PFSK-1 (cell line): ENCODE measurements around the gene TYMP.

Experiments used
- FOXP2 ChIP-seq: optimal IDR thresholded peaks from 2 replicates; pipeline ENCODE3; 2011; ENCODE audit warnings: borderline replicate concordance, control low read depth, inconsistent platforms; ENCODE audit not compliant: insufficient read depth; ENCODE audit errors: extremely low read length, extremely low read depth
- POLR2AphosphoS5 ChIP-seq: IDR thresholded peaks from 2 replicates; pipeline ENCODE4 v1.6.1; 2012; ENCODE audit warnings: low read depth, mild to moderate bottlenecking, control low read depth, low read length, moderate library complexity
- SIN3A ChIP-seq: IDR thresholded peaks from 2 replicates; pipeline ENCODE4 v1.6.1; 2012; ENCODE audit warnings: mild to moderate bottlenecking, low read length, moderate library complexity, borderline replicate concordance; ENCODE audit not compliant: insufficient read depth
- TAF1 ChIP-seq: IDR thresholded peaks from 2 replicates; pipeline ENCODE4 v1.6.1; 2012; ENCODE audit warnings: low read length, control low read depth, borderline replicate concordance; ENCODE audit not compliant: insufficient read depth
- TF ChIP-seq, protein P1 (sequence below), 2 experiments: IDR thresholded peaks; 2 replicates each; pipeline versions ENCODE4 v1.6.1 to v1.8.0; 2011 to 2012; ENCODE audit warnings: low read depth in 2 of 2, low read length in 2 of 2, control low read depth in 1 of 2, inconsistent platforms in 1 of 2, mild to moderate bottlenecking in 1 of 2, moderate library complexity in 1 of 2; ENCODE audit not compliant: insufficient read depth in 1 of 2

The TYMP gene

GRCh38 chr22:50540381-50540780, 10.6 kb upstream of the TYMP start:
- TF ChIP-seq SIN3A: no peak
- TF ChIP-seq, protein P1, sequence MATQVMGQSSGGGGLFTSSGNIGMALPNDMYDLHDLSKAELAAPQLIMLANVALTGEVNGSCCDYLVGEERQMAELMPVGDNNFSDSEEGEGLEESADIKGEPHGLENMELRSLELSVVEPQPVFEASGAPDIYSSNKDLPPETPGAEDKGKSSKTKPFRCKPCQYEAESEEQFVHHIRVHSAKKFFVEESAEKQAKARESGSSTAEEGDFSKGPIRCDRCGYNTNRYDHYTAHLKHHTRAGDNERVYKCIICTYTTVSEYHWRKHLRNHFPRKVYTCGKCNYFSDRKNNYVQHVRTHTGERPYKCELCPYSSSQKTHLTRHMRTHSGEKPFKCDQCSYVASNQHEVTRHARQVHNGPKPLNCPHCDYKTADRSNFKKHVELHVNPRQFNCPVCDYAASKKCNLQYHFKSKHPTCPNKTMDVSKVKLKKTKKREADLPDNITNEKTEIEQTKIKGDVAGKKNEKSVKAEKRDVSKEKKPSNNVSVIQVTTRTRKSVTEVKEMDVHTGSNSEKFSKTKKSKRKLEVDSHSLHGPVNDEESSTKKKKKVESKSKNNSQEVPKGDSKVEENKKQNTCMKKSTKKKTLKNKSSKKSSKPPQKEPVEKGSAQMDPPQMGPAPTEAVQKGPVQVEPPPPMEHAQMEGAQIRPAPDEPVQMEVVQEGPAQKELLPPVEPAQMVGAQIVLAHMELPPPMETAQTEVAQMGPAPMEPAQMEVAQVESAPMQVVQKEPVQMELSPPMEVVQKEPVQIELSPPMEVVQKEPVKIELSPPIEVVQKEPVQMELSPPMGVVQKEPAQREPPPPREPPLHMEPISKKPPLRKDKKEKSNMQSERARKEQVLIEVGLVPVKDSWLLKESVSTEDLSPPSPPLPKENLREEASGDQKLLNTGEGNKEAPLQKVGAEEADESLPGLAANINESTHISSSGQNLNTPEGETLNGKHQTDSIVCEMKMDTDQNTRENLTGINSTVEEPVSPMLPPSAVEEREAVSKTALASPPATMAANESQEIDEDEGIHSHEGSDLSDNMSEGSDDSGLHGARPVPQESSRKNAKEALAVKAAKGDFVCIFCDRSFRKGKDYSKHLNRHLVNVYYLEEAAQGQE (IDR thresholded peaks at IDR 0.05; ENCODE audit: insufficient read depth in 1 of 2, low read depth in 2 of 2, low read length in 2 of 2): no peak

DNA sequence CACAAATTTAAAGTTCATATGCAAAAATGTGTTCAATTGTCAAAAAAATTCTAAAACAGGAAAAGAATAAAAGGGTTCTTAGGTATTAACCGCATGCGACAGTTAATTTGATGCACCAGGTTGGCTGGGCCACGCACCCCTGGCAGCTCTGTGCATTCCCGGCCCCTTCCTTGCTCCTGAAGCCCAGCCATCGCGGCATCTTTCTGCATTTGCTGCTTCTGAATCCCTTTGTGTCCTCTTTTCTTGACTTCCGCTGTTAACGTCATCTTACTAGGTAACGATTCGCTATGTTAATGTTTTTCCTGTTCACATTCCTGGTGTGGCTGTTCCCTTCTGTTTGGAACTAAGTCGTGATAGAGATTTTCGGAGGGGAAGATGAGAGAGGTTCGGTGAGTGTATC, 8.0 kb upstream of the TYMP start:
- TF ChIP-seq TAF1 (no peak), FOXP2 (no peak), SIN3A (no peak), POLR2AphosphoS5 (no peak)
- TF ChIP-seq, protein P1 (IDR thresholded peaks at IDR 0.05; ENCODE audit: insufficient read depth in 1 of 2, low read depth in 2 of 2, low read length in 2 of 2): no peak

DNA sequence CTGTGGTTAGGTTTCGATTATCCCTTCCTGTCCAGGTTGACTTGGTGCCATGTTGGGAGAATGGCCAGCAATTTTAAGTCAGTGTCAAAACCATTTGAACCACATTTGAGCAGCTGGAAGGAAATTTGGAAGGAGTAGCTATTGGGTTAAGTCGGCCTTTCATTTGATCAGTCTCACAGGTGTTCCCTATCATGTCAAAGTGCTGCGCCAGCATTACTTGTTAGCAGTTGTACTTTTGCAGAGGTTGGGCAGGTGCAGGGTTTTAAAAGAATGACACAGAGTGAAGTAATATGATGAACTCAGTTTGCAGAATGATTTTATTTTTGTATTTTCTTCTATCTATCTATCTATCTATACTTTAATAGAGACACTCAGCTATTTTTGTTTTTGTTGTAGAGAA, 6.4 kb upstream of the TYMP start:
- TF ChIP-seq POLR2AphosphoS5: no peak
- TF ChIP-seq, protein P1 (IDR thresholded peaks at IDR 0.05; ENCODE audit: insufficient read depth in 1 of 2, low read depth in 2 of 2, low read length in 2 of 2): no peak
- no peak for TF ChIP-seq FOXP2

DNA sequence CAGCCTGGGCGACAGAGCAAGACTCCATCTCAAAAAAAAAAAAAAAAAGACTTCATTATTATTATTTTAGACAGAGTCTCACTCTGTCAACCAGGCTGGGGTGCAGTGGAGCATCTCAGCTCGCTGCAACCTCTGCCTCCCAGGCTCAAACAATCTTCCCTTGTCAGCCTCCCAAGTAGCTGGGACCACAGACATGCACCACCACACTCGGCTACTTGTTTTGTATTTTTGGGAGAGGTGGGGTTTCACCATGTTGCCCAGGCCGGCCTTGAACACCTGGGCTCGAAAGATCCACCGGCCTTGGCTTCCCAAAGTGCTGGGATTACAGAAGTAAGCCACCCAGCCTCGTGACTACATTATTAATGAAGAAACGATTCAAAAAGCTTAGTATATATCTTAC, 5.3 kb upstream of the TYMP start:
- TF ChIP-seq TAF1 (no peak), POLR2AphosphoS5 (no peak), FOXP2 (no peak), SIN3A (no peak)
- TF ChIP-seq, protein P1 (IDR thresholded peaks at IDR 0.05; ENCODE audit: insufficient read depth in 1 of 2, low read depth in 2 of 2, low read length in 2 of 2): no peak
